Measurements from ENCODE around the gene GTF3C2.

DNA sequence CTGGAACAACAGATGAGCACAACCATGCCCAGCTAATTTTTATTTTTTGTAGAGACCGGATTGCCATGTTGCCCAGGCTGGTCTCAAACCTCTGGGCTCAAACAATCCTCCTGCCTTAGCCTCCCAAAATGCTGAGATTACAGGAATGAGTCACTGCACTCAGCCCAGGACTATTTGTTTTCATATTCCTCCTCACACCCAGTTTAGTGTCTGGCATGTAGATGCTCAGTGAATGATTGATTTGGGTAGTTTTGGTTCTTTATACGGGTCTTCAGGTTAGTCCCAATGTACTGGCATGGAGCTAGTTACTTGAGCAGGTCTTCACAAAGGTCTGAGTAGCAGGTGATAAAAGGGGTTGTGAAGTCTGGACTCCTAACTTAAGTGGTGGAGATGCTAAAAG, 7.4 kb upstream of the GTF3C2 start:
- TF ChIP-seq CTCF (tag by site-specific recombination; IDR thresholded peaks at IDR 0.05) (no peak), GLI2 (tag by site-specific recombination; IDR thresholded peaks at IDR 0.05; ENCODE audit: borderline replicate concordance, low read depth) (no peak), TCF7L2 (IDR thresholded peaks at IDR 0.05; ENCODE audit: borderline replicate concordance, low read depth, low read length) (no peak), ZBTB1 (tag by site-specific recombination; IDR thresholded peaks at IDR 0.05) (no peak), MEIS1 (CRISPR knock-in tag; IDR thresholded peaks at IDR 0.05; ENCODE audit: borderline replicate concordance) (no peak), SCRT2 (tag by site-specific recombination; IDR thresholded peaks at IDR 0.05) (no peak), ZNF488 (tag by site-specific recombination; IDR thresholded peaks at IDR 0.05) (no peak), ZNF24 (tag by site-specific recombination; IDR thresholded peaks at IDR 0.05) (no peak), ZNF580 (tag by site-specific recombination; IDR thresholded peaks at IDR 0.05) (no peak), ZNF133 (tag by site-specific recombination; IDR thresholded peaks at IDR 0.05) (no peak), ZNF530 (tag by site-specific recombination; IDR thresholded peaks at IDR 0.05; ENCODE audit: low read depth) (no peak)
- TF ChIP-seq, protein P1, sequence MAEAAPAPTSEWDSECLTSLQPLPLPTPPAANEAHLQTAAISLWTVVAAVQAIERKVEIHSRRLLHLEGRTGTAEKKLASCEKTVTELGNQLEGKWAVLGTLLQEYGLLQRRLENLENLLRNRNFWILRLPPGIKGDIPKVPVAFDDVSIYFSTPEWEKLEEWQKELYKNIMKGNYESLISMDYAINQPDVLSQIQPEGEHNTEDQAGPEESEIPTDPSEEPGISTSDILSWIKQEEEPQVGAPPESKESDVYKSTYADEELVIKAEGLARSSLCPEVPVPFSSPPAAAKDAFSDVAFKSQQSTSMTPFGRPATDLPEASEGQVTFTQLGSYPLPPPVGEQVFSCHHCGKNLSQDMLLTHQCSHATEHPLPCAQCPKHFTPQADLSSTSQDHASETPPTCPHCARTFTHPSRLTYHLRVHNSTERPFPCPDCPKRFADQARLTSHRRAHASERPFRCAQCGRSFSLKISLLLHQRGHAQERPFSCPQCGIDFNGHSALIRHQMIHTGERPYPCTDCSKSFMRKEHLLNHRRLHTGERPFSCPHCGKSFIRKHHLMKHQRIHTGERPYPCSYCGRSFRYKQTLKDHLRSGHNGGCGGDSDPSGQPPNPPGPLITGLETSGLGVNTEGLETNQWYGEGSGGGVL (tag by site-specific recombination; IDR thresholded peaks at IDR 0.05) = no peak
- TF ChIP-seq, protein P2, sequence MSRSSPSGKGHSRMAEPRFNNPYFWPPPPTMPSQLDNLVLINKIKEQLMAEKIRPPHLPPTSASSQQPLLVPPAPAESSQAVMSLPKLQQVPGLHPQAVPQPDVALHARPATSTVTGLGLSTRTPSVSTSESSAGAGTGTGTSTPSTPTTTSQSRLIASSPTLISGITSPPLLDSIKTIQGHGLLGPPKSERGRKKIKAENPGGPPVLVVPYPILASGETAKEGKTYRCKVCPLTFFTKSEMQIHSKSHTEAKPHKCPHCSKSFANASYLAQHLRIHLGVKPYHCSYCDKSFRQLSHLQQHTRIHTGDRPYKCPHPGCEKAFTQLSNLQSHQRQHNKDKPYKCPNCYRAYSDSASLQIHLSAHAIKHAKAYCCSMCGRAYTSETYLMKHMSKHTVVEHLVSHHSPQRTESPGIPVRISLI (tag by site-specific recombination; IDR thresholded peaks at IDR 0.05) = no peak
- TF ChIP-seq, protein P3, sequence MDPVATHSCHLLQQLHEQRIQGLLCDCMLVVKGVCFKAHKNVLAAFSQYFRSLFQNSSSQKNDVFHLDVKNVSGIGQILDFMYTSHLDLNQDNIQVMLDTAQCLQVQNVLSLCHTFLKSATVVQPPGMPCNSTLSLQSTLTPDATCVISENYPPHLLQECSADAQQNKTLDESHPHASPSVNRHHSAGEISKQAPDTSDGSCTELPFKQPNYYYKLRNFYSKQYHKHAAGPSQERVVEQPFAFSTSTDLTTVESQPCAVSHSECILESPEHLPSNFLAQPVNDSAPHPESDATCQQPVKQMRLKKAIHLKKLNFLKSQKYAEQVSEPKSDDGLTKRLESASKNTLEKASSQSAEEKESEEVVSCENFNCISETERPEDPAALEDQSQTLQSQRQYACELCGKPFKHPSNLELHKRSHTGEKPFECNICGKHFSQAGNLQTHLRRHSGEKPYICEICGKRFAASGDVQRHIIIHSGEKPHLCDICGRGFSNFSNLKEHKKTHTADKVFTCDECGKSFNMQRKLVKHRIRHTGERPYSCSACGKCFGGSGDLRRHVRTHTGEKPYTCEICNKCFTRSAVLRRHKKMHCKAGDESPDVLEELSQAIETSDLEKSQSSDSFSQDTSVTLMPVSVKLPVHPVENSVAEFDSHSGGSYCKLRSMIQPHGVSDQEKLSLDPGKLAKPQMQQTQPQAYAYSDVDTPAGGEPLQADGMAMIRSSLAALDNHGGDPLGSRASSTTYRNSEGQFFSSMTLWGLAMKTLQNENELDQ (tag by site-specific recombination; IDR thresholded peaks at IDR 0.05; ENCODE audit: low read depth) = no peak
